DND-41 (cell line): ENCODE measurements around the gene RAP2C.

ENCODE experiments used
- ATAC-seq: fragments of 200-7000 bp; cut with Tn5 transposase; 3 replicates; pipeline ENCODE4 v1.9.1; 2021; ENCODE audit warnings: low read depth; ENCODE audit not compliant: insufficient read depth
- DNase-seq: peaks from one replicate; pipeline ENCODE4 v3.0.0-alpha.2; 2020
- H2AFZ ChIP-seq: 2 replicates; pipeline ENCODE4 v1.6.0; 2012; ENCODE audit warnings: low read depth, low read length
- H3K27ac ChIP-seq: 2 replicates; pipeline ENCODE4 v1.5.1; 2012; ENCODE audit warnings: low read length, inconsistent platforms
- H3K27me3 ChIP-seq: fragments of 200-600 bp; sonication (generic); 2 replicates; pipeline ENCODE4 v1.6.0; 2012; ENCODE audit warnings: low read length, mild to moderate bottlenecking, inconsistent platforms; ENCODE audit not compliant: insufficient read depth, poor library complexity
- H3K36me3 ChIP-seq: 2 replicates; pipeline ENCODE4 v1.5.1; 2012; ENCODE audit warnings: low read length, inconsistent platforms; ENCODE audit not compliant: insufficient read depth
- H3K4me1 ChIP-seq: 2 replicates; pipeline ENCODE4 v1.5.1; 2012; ENCODE audit warnings: mild to moderate bottlenecking, low read length; ENCODE audit not compliant: insufficient read depth
- H3K4me2 ChIP-seq: 2 replicates; pipeline ENCODE4 v1.6.0; 2012; ENCODE audit warnings: mild to moderate bottlenecking, moderate library complexity, low read length, inconsistent platforms; ENCODE audit not compliant: insufficient read depth
- H3K4me3 ChIP-seq, 2 experiments: fragments of 200-600 bp in 1 of 2; shearing (Covaris generic) in 1 of 2; 2 replicates each; pipeline ENCODE4 v1.5.1; 2012 to 2016; ENCODE audit warnings: inconsistent platforms in 2 of 2, low read length in 2 of 2, mild to moderate bottlenecking in 2 of 2, low read depth in 1 of 2, moderate library complexity in 1 of 2
- H3K79me2 ChIP-seq: 2 replicates; pipeline ENCODE4 v1.6.0; 2012; ENCODE audit warnings: low read length, inconsistent platforms; ENCODE audit not compliant: insufficient read depth
- H3K9ac ChIP-seq: 2 replicates; pipeline ENCODE4 v1.6.0; 2012; ENCODE audit warnings: low read depth, mild to moderate bottlenecking, inconsistent platforms, low read length, moderate library complexity
- H3K9me3 ChIP-seq: 2 replicates; pipeline ENCODE4 v1.5.1; 2012; ENCODE audit warnings: low read length, moderate library complexity, mild to moderate bottlenecking, inconsistent platforms; ENCODE audit not compliant: insufficient read depth, severe bottlenecking
- H4K20me1 ChIP-seq: 2 replicates; pipeline ENCODE4 v1.6.0; 2012; ENCODE audit warnings: low read length; ENCODE audit not compliant: insufficient read depth
- CTCF ChIP-seq: IDR thresholded peaks from 2 replicates; pipeline ENCODE4 v1.5.1; 2012; ENCODE audit warnings: borderline replicate concordance, low read length, moderate library complexity, mild to moderate bottlenecking; ENCODE audit not compliant: poor library complexity, severe bottlenecking; ENCODE audit errors: extremely low read depth
- EZH2 ChIP-seq: IDR thresholded peaks from 3 replicates; pipeline ENCODE4 v1.6.1; 2012; ENCODE audit warnings: borderline replicate concordance, low read depth, mild to moderate bottlenecking, moderate library complexity, low read length, inconsistent platforms; ENCODE audit not compliant: severe bottlenecking

Gene RAP2C

GRCh38 chrX:132263127-132263526 is 43.9 kb upstream of the RAP2C start:
- Histone ChIP-seq H4K20me1 (no peaks in the 10 kb centered on the region), H3K79me2 (no peaks in the 10 kb centered on the region), H3K4me2 (no peak overlapping the region), H2AFZ (no peak overlapping the region), H3K9me3 (no peaks in the 10 kb centered on the region), H3K27me3 (no peaks in the 10 kb centered on the region), H3K27ac (no peak overlapping the region), H3K4me3 (no peak overlapping the region), H3K36me3 (no peaks in the 10 kb centered on the region), H3K4me1 (no peaks in the 10 kb centered on the region), H3K9ac (no peak overlapping the region)
- DNase-seq = no peak
- no peak for ATAC-seq
- no peak for TF ChIP-seq EZH2
- TF ChIP-seq CTCF = no peak

GRCh38 chrX:132258509-132258908 is 39.3 kb upstream of the RAP2C start:
- no peak overlapping the region for H3K9ac ChIP-seq
- no peaks in the 10 kb centered on the region for H3K36me3 ChIP-seq
- H3K9me3 ChIP-seq = no peaks in the 10 kb centered on the region
- H2AFZ ChIP-seq = no peak overlapping the region
- ATAC-seq (no peak), DNase-seq (no peak)
- no peak overlapping the region for H3K27ac ChIP-seq
- no peaks in the 10 kb centered on the region for H4K20me1 ChIP-seq
- H3K4me1 ChIP-seq = no peaks in the 10 kb centered on the region
- TF ChIP-seq CTCF = no peak
- no peaks in the 10 kb centered on the region for H3K79me2 ChIP-seq
- no peaks in the 10 kb centered on the region for H3K27me3 ChIP-seq
- H3K4me2 ChIP-seq = no peak overlapping the region
- H3K4me3 ChIP-seq = no peak overlapping the region

GRCh38 chrX:132257116-132257515 is 37.9 kb upstream of the RAP2C start:
- ATAC-seq (no peak), DNase-seq (no peak)
- Histone ChIP-seq H3K4me3 (no peak overlapping the region), H3K4me1 (no peaks in the 10 kb centered on the region), H3K79me2 (no peaks in the 10 kb centered on the region), H3K27ac (no peak overlapping the region), H4K20me1 (no peaks in the 10 kb centered on the region), H3K36me3 (no peaks in the 10 kb centered on the region), H3K27me3 (no peaks in the 10 kb centered on the region), H3K9ac (no peak overlapping the region), H2AFZ (no peak overlapping the region), H3K9me3 (no peaks in the 10 kb centered on the region), H3K4me2 (no peak overlapping the region)
- no peak for TF ChIP-seq CTCF
- no peak for TF ChIP-seq EZH2

- TF ChIP-seq CTCF (no peak), EZH2 (no peak)
- Histone ChIP-seq H3K36me3 (no peaks in the 10 kb centered on the region), H4K20me1 (no peaks in the 10 kb centered on the region), H3K27ac (no peak overlapping the region), H3K4me1 (no peaks in the 10 kb centered on the region), H2AFZ (no peak overlapping the region), H3K27me3 (no peaks in the 10 kb centered on the region), H3K9me3 (no peaks in the 10 kb centered on the region), H3K4me3 (no peak overlapping the region), H3K4me2 (no peak overlapping the region), H3K9ac (no peak overlapping the region), H3K79me2 (no peaks in the 10 kb centered on the region)
- no peak for DNase-seq
- ATAC-seq = no peak
Measured at GRCh38 chrX:132236121-132236520, 16.9 kb upstream of the RAP2C start.
